GM23338 (cell line): ENCODE results near the gene EP400. TPM values are rescaled to one million over a fixed set of nuclear protein-coding genes. Genes with fewer than 3 reads are reported as not detected.

ENCODE experiments used
- ATAC-seq: fragments of 200-7000 bp; cut with Tn5 transposase; 3 replicates; pipeline ENCODE4 v1.9.1; 2020
- DNase-seq: peaks from one replicate; pipeline ENCODE4 v3.0.0-alpha.2; 2015; ENCODE audit warnings: low spot score
- H2AFZ ChIP-seq: fragments of 200-600 bp; sonication (generic); 2 replicates; pipeline ENCODE4 v1.8.0; 2016; ENCODE audit warnings: antibody characterized with exemption, mild to moderate bottlenecking, moderate library complexity
- H3F3A ChIP-seq: fragments of 200-600 bp; sonication (generic); replicated peaks from 2 replicates; pipeline ENCODE4 v1.8.0; 2017; ENCODE audit warnings: antibody characterized with exemption, mixed run types, low read depth
- H3K27ac ChIP-seq: fragments of 200-600 bp; sonication (generic); 2 replicates; pipeline ENCODE4 v1.6.1; 2016; ENCODE audit warnings: low read depth
- H3K27me3 ChIP-seq: fragments of 200-600 bp; sonication (generic); 2 replicates; pipeline ENCODE4 v1.8.0; 2016; ENCODE audit warnings: mild to moderate bottlenecking, mixed run types, moderate library complexity; ENCODE audit not compliant: insufficient read depth
- H3K36me3 ChIP-seq: fragments of 200-600 bp; sonication (generic); 2 replicates; pipeline ENCODE4 v1.8.0; 2016; ENCODE audit warnings: mild to moderate bottlenecking; ENCODE audit not compliant: insufficient read depth
- H3K4me1 ChIP-seq: fragments of 200-600 bp; sonication (generic); 2 replicates; pipeline ENCODE4 v1.8.0; 2016; ENCODE audit warnings: mild to moderate bottlenecking, moderate library complexity; ENCODE audit not compliant: insufficient read depth
- H3K4me2 ChIP-seq: fragments of 200-600 bp; sonication (generic); 2 replicates; pipeline ENCODE4 v1.7.1; 2017; ENCODE audit warnings: mixed run types
- H3K4me3 ChIP-seq: fragments of 200-600 bp; sonication (generic); 2 replicates; pipeline ENCODE4 v1.6.1; 2016; ENCODE audit warnings: mixed run types
- H3K79me2 ChIP-seq: fragments of 200-600 bp; sonication (generic); replicated peaks from 2 replicates; pipeline ENCODE4 v1.8.0; 2017; ENCODE audit warnings: mild to moderate bottlenecking; ENCODE audit not compliant: insufficient read depth
- H3K9me2 ChIP-seq: fragments of 200-600 bp; sonication (generic); 2 replicates; pipeline ENCODE4 v1.8.0; 2017; ENCODE audit not compliant: insufficient read depth
- H4K20me1 ChIP-seq: fragments of 200-600 bp; sonication (generic); replicated peaks from 2 replicates; pipeline ENCODE4 v1.8.0; 2017; ENCODE audit warnings: mild to moderate bottlenecking; ENCODE audit not compliant: insufficient read depth
- H3K27ac Mint-ChIP-seq: 2 replicates; pipeline ENCODE4 v1.8.0; 2020; ENCODE audit warnings: inconsistent platforms, mild to moderate bottlenecking, moderate library complexity, mixed read lengths
- H3K27me3 Mint-ChIP-seq: 3 replicates; pipeline ENCODE4 v1.8.0; 2022; ENCODE audit warnings: low read depth, mild to moderate bottlenecking, moderate library complexity, mixed read lengths, inconsistent platforms; ENCODE audit not compliant: insufficient read depth, poor library complexity
- H3K36me3 Mint-ChIP-seq: 3 replicates; pipeline ENCODE4 v1.8.0; 2021; ENCODE audit warnings: low read depth, mild to moderate bottlenecking, inconsistent platforms, moderate library complexity, mixed read lengths
- H3K4me1 Mint-ChIP-seq: 3 replicates; pipeline ENCODE4 v1.8.0; 2020; ENCODE audit warnings: mild to moderate bottlenecking, inconsistent platforms, mixed read lengths
- H3K4me3 Mint-ChIP-seq: 3 replicates; pipeline ENCODE4 v1.8.0; 2021; ENCODE audit warnings: moderate library complexity, mild to moderate bottlenecking, inconsistent platforms, mixed read lengths
- H3K9me3 Mint-ChIP-seq: 3 replicates; pipeline ENCODE4 v1.8.0; 2020; ENCODE audit warnings: moderate library complexity, mild to moderate bottlenecking, inconsistent platforms, mixed read lengths
- CREB1 ChIP-seq: fragments of 250-450 bp; sonication (Bioruptor Pico); IDR thresholded peaks from 2 replicates; pipeline ENCODE4 v1.5.0; 2020; ENCODE audit warnings: low read depth, mild to moderate bottlenecking, moderate library complexity
- CTCF ChIP-seq, 2 experiments: fragments of 200-600 bp in 1 of 2; sonication (generic) in 1 of 2; conservative IDR thresholded peaks; 2 replicates each; pipeline versions ENCODE4 v1.5.1 to v1.6.1; 2016 to 2017; ENCODE audit warnings: antibody characterized with exemption in 2 of 2, low read depth in 2 of 2, mild to moderate bottlenecking in 2 of 2, moderate library complexity in 1 of 2
- ETS1 ChIP-seq: IDR thresholded peaks from 2 replicates; pipeline ENCODE4 v1.6.1; 2016; ENCODE audit warnings: antibody characterized with exemption
- EZH2 ChIP-seq: fragments of 200-600 bp; sonication (generic); IDR thresholded peaks from one replicate; pipeline ENCODE4 v1.8.0; 2017; ENCODE audit warnings: antibody characterized with exemption, mild to moderate bottlenecking, low read depth; ENCODE audit not compliant: unreplicated experiment
- EZH2phosphoT487 ChIP-seq: fragments of 200-600 bp; sonication (generic); IDR thresholded peaks from one replicate; pipeline ENCODE4 v1.8.1; 2018; ENCODE audit warnings: antibody characterized with exemption; ENCODE audit not compliant: unreplicated experiment
- JUNB ChIP-seq: IDR thresholded peaks from one replicate; pipeline ENCODE4 v1.6.1; 2016; ENCODE audit warnings: antibody characterized with exemption; ENCODE audit not compliant: unreplicated experiment
- NANOG ChIP-seq: IDR thresholded peaks from 2 replicates; pipeline ENCODE4 v1.6.1; 2016; ENCODE audit warnings: antibody characterized with exemption, borderline replicate concordance
- POLR2AphosphoS5 ChIP-seq: IDR thresholded peaks from 2 replicates; pipeline ENCODE4 v1.6.1; 2016; ENCODE audit warnings: antibody characterized with exemption, low read depth
- REST ChIP-seq: IDR thresholded peaks from one replicate; pipeline ENCODE4 v1.6.1; 2018; ENCODE audit warnings: antibody characterized with exemption; ENCODE audit not compliant: unreplicated experiment
- STAT1 ChIP-seq: IDR thresholded peaks from one replicate; pipeline ENCODE4 v1.6.1; 2016; ENCODE audit warnings: antibody characterized with exemption; ENCODE audit not compliant: unreplicated experiment
- ZNF114 ChIP-seq: fragments of 250-450 bp; sonication (Bioruptor Pico); IDR thresholded peaks from 2 replicates; pipeline ENCODE4 v1.5.0; 2020; ENCODE audit warnings: mild to moderate bottlenecking, moderate library complexity
- ZNF331 ChIP-seq: fragments of 250-450 bp; sonication (Bioruptor Pico); IDR thresholded peaks from 2 replicates; pipeline ENCODE4 v1.5.0; 2020; ENCODE audit warnings: low read depth, mild to moderate bottlenecking, moderate library complexity
- ZNF462 ChIP-seq: fragments of 250-450 bp; sonication (Bioruptor Pico); IDR thresholded peaks from 2 replicates; pipeline ENCODE4 v1.5.0; 2020; ENCODE audit warnings: mild to moderate bottlenecking, moderate library complexity
- polyA plus RNA-seq: library from polyadenylated mRNA; unstranded; fragments of >200 nt; fragmentation: Nextera tagmentation; extraction: Ambion mirVana; gene quantifications from 2 replicates; pipeline ENCODE4 v1.2.1, GENCODE V29; 2016
- total RNA-seq: library from RNA; depleted of rRNA; stranded (reverse); fragments of >200 nt; shearing (Covaris generic); gene quantifications from 2 replicates; pipeline ENCODE4 v1.2.3, GENCODE V29; 2014

EP400 gene
- total and polyA plus RNA-seq, 2 experiments from 2014 or later = 26.3 to 57.2 TPM

- H3K27me3 ChIP-seq = no peaks in the 10 kb centered on the region
- H3F3A ChIP-seq = 0 out of 2 replicates have a peak, but pooled peaks cover 4% of the 10 kb centered on the region
- Mint-ChIP-seq H3K27me3 (peaks cover 5% of the 10 kb centered on the region), H3K36me3 (peaks cover 23% of the 10 kb centered on the region; the same call in 2 of the 3 replicates), H3K27ac (no peak overlapping the region), H3K4me3 (no peak overlapping the region), H3K4me1 (no peaks in the 10 kb centered on the region; the same call in 2 of the 3 replicates), H3K9me3 (no peaks in the 10 kb centered on the region)
- no peak for DNase-seq
- no peaks in the 10 kb centered on the region for H3K4me1 ChIP-seq
- H3K4me2 ChIP-seq = no peak overlapping the region
- H3K4me3 ChIP-seq = no peak overlapping the region
- H3K9me2 ChIP-seq = no peaks in the 10 kb centered on the region
- TF ChIP-seq STAT1 (no peak), EZH2phosphoT487 (no peak), CTCF (conservative IDR thresholded peaks at IDR 0.05; ENCODE audit: low read depth in 2 of 2) (no peak), ETS1 (no peak), JUNB (no peak), POLR2AphosphoS5 (no peak), CREB1 (CRISPR knock-in tag) (no peak), ZNF331 (CRISPR knock-in tag) (no peak), EZH2 (no peak), ZNF114 (no peak), REST (no peak), NANOG (no peak), ZNF462 (CRISPR knock-in tag) (no peak)
- no peaks in the 10 kb centered on the region for H3K36me3 ChIP-seq
- ATAC-seq = no peak
- H3K79me2 ChIP-seq = no peaks in the 10 kb centered on the region
- no peak overlapping the region for H3K27ac ChIP-seq
- no peak overlapping the region for H2AFZ ChIP-seq
- H4K20me1 ChIP-seq = 0 out of 2 replicates have a peak, but pooled peaks cover under 1% of the 10 kb centered on the region
Observed at GRCh38 chr12:131917139-131917710, 32.5 kb upstream of the EP400 start.
